T-cell (primary cell): Measurements from ENCODE around the gene B4GALT5. TPM values are rescaled to one million over a fixed set of nuclear protein-coding genes. Genes with fewer than 3 reads are reported as not detected.

ENCODE experiments used
- ATAC-seq, 4 experiments: fragments of 200-7000 bp in 3 of 4; fragments of 150-1000 bp in 1 of 4; cut with Tn5 transposase; replicated peaks in 1 of 4; 1 replicate in 3 of 4; 2 replicates in 1 of 4; pipeline ENCODE4 v1.10.0; 2021; ENCODE audit warnings: moderate library complexity in 3 of 4, mild to moderate bottlenecking in 2 of 4, moderate number of reproducible peaks in 1 of 4
- CTCF ChIA-PET, 2 donors: fragments of 300-600 bp; sonication (Branson Sonifier 250); formaldehyde crosslinking; loops; one replicate each; lab custom pipeline; 2022; ENCODE audit warnings: antibody characterized with exemption in 2 of 2; lab: Charles Lee
- POLR2A ChIA-PET, 2 donors: fragments of 300-600 bp; sonication (Branson Sonifier 250); formaldehyde crosslinking; loops; one replicate each; lab custom pipeline; 2022; ENCODE audit warnings: antibody characterized with exemption in 2 of 2; lab: Charles Lee
- DNase-seq, 35 experiments: peaks; one replicate each; pipeline versions ENCODE4 v3.0.0 to v3.0.0-alpha.2; 2013 to 2023
- H3K27ac ChIP-seq: one replicate; pipeline ENCODE4 v1.5.1; 2013; ENCODE audit warnings: low read length
- H3K27me3 ChIP-seq, 2 experiments: replicated peaks in 1 of 2; 1 replicate in 1 of 2; 2 replicates in 1 of 2; pipeline versions ENCODE4 v1.6.1 to v1.7.0; 2013; ENCODE audit warnings: low read length in 1 of 2, mixed read lengths in 1 of 2; ENCODE audit not compliant: control insufficient read depth in 2 of 2, insufficient read depth in 2 of 2; ENCODE audit errors: extremely low read depth in 1 of 2
- H3K36me3 ChIP-seq, 2 donors: 1 replicate in 1 of 2; 2 replicates in 1 of 2; pipeline versions ENCODE4 v1.6.1 to v1.7.0; 2013; ENCODE audit warnings: low read length in 1 of 2; ENCODE audit not compliant: control insufficient read depth in 2 of 2, insufficient read depth in 1 of 2; ENCODE audit errors: extremely low read depth in 1 of 2
- H3K4me1 ChIP-seq, 2 experiments: 1 replicate in 1 of 2; 2 replicates in 1 of 2; pipeline versions ENCODE4 v1.6.1 to v1.7.0; 2013; ENCODE audit warnings: low read length in 2 of 2, mixed read lengths in 1 of 2; ENCODE audit not compliant: insufficient read depth in 2 of 2, control insufficient read depth in 1 of 2; ENCODE audit errors: extremely low read depth in 1 of 2
- H3K4me3 ChIP-seq, 2 donors: 1 replicate in 1 of 2; 2 replicates in 1 of 2; pipeline versions ENCODE4 v1.5.1 to v1.7.0; 2013; ENCODE audit warnings: mild to moderate bottlenecking in 2 of 2, low read length in 1 of 2, moderate library complexity in 1 of 2; ENCODE audit not compliant: control insufficient read depth in 1 of 2; ENCODE audit errors: extremely low read depth in 1 of 2
- H3K9me3 ChIP-seq: 2 replicates; pipeline ENCODE4 v1.7.0; 2013
- H3K27ac Mint-ChIP-seq, 2 donors: one replicate each; pipeline ENCODE4 v1.8.0; 2020 to 2021; ENCODE audit warnings: mild to moderate bottlenecking in 2 of 2, mixed read lengths in 2 of 2
- H3K27me3 Mint-ChIP-seq, 2 donors: one replicate each; pipeline ENCODE4 v1.8.0; 2021 to 2022; ENCODE audit warnings: mixed read lengths in 2 of 2
- H3K36me3 Mint-ChIP-seq: one replicate; pipeline ENCODE4 v1.8.0; 2021; ENCODE audit warnings: mixed read lengths
- H3K4me1 Mint-ChIP-seq, 3 donors: one replicate each; pipeline ENCODE4 v1.8.0; 2020 to 2022; ENCODE audit warnings: mixed read lengths in 3 of 3, mild to moderate bottlenecking in 1 of 3
- H3K4me3 Mint-ChIP-seq, 3 donors: one replicate each; pipeline ENCODE4 v1.8.0; 2020 to 2022; ENCODE audit warnings: mild to moderate bottlenecking in 3 of 3, mixed read lengths in 3 of 3, moderate library complexity in 3 of 3
- H3K9me3 Mint-ChIP-seq, 3 donors: one replicate each; pipeline ENCODE4 v1.8.0; 2020 to 2022; ENCODE audit warnings: mixed read lengths in 3 of 3
- WGBS: methylation state at CpG from one replicate; pipeline ENCODE4 v1.1.5; 2013; ENCODE audit warnings: missing lambda C conversion rate; ENCODE audit not compliant: insufficient coverage; 5-methylcytosine and 5-hydroxymethylcytosine counted together
- total RNA-seq, 35 experiments: library from RNA in 6 of 35; stranded (reverse) in 6 of 35; fragments of 120-200 nt in 1 of 35; gene quantifications; one replicate each; pipeline versions ENCODE4 v1.2.1 to v1.2.4 and lab custom pipeline; 2013 to 2026

The B4GALT5 gene
- total RNA-seq, 5 donors from 2014 or later (not counting 1 experiment from before 2014, with no cell fraction given): 4.6 to 11.9 (median 9.2) TPM

DNA sequence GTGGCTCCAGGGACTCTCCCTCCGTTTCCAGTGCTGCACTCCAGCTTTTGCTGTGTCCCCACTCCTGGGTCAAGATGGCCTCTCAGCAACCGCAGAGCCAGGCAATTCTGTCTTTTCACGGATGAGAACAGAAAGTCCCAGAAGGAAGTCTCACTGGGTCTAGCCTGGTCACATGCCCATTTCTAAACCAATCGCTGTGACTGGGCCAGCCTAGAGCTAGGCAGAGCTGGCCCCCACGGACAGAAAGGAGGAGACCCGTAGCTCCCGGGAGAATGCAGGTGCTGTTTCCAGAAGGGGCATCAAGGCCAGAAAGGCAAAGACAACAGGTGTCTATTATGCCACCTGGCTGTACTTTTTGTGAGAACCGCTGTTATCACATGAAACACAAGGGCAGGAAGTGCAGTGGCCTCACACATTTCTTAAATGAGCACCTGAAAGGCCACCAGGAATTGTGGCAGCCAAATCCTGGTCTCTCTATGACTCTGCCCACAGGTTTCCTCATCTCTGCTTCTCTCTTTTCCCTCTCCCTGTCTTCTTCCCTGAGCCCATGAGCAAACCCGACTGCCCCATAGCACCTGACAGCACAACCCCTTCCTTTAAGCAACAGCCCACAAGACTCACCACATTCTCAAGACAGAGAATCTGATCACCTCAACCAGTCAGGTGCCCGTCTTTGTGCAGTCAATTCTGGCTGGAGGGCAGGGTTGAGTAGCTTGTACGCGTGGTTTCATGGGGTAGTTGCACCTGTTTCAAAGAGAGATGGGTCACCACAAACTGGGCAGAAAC is 37.1 kb upstream of the B4GALT5 start:
- POLR2A ChIA-PET: no interaction called here
- ATAC-seq: peak in 2 of 4 experiments; percentile 33 to 35
- Mint-ChIP-seq H3K36me3 (no peaks in the 10 kb centered on the region), H3K9me3 (no peaks in the 10 kb centered on the region), H3K4me1 (peaks cover 6 to 10% (median 9%) of the 10 kb centered on the region in 3 donors), H3K4me3 (no peak overlapping the region), H3K27me3 (peaks cover 9 to 27% of the 10 kb centered on the region in 2 donors), H3K27ac (peak overlapping the region in 1 of 2 donors; percentile 3)
- H3K4me1 ChIP-seq: peaks cover 0 to 10% of the 10 kb centered on the region in 2 experiments
- peak in 2 of 35 experiments; percentile 1 to 12 for DNase-seq
- CTCF ChIA-PET: no interaction called here
- 65% methylated on average over 11 of the region's 12 CpGs for WGBS
- H3K9me3 ChIP-seq: no peaks in the 10 kb centered on the region
- H3K36me3 ChIP-seq: no peaks in the 10 kb centered on the region
- no peak overlapping the region for H3K4me3 ChIP-seq
- no peak overlapping the region for H3K27ac ChIP-seq
- H3K27me3 ChIP-seq: peaks cover 0 to 26% of the 10 kb centered on the region in 2 experiments

DNA sequence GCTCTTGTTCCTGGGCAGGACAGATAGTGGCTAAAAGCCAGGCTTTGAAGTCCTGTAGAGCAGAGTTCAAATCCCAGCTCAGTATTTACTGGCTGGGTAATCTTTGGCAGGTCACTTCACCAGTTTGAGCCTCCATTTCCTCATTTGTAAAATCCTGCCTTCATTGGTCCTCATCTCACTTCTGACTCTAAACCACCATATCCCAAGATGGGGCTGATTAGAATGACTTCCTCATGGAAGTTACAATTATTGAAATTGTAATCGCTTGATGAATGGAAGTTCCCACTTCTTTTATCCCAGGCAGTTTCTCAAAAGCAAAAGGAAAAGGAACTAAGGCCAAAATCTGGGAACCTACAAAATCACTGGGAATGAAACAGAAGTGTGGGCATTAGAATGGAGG is 35.9 kb upstream of the B4GALT5 start:
- ATAC-seq: no peak
- ChIA-PET CTCF (no interaction called here), POLR2A (no interaction called here)
- peaks cover 0 to 10% of the 10 kb centered on the region in 2 experiments for H3K4me1 ChIP-seq
- H3K27ac ChIP-seq: no peak overlapping the region
- no peak for DNase-seq
- WGBS: no CpG with 5 or more reads among the region's 1 CpG
- Mint-ChIP-seq H3K27me3 (peaks cover 6 to 30% of the 10 kb centered on the region in 2 donors), H3K4me3 (no peak overlapping the region), H3K9me3 (no peaks in the 10 kb centered on the region), H3K4me1 (peaks cover 6 to 10% (median 9%) of the 10 kb centered on the region in 3 donors), H3K36me3 (no peaks in the 10 kb centered on the region), H3K27ac (no peak overlapping the region)
- H3K36me3 ChIP-seq: no peaks in the 10 kb centered on the region
- peaks cover 0 to 20% of the 10 kb centered on the region in 2 experiments for H3K27me3 ChIP-seq
- no peaks in the 10 kb centered on the region for H3K9me3 ChIP-seq
- no peak overlapping the region for H3K4me3 ChIP-seq

DNA sequence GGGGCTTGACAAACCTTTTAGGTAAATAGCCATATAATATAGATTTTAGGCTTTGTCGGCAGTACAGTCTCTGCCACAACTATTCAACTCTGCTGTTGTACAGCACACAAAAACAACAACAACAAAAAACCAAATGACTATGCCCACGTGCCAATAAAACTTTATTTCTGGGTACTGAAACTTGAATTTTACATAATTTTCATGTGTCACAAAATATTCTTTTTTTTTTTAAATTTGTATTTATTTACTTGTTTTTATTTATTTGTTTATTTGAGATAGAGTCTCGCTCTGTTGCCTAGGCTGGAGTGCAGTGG is 34.8 kb upstream of the B4GALT5 start:
- H3K36me3 Mint-ChIP-seq: no peaks in the 10 kb centered on the region
- Histone ChIP-seq H3K4me1 (peaks cover 0 to 10% of the 10 kb centered on the region in 2 experiments), H3K36me3 (no peaks in the 10 kb centered on the region), H3K4me3 (no peak overlapping the region), H3K27ac (no peak overlapping the region), H3K27me3 (peaks cover 0 to 12% of the 10 kb centered on the region in 2 experiments), H3K9me3 (no peaks in the 10 kb centered on the region)
- H3K9me3 Mint-ChIP-seq: no peaks in the 10 kb centered on the region
- H3K27me3 Mint-ChIP-seq: peaks cover 3 to 22% of the 10 kb centered on the region in 2 donors
- ChIA-PET POLR2A (interaction anchor here in 1 of 2 donors (0.6 kb wide), 1 partner anchor 42 kb away, joined by 5 read pairs; no protein-coding TSS in a partner anchor), CTCF (no interaction called here)
- no peak for DNase-seq
- no peak overlapping the region for H3K4me3 Mint-ChIP-seq
- WGBS: no CpG with 5 or more reads among the region's 3 CpGs
- no peak for ATAC-seq
- H3K27ac Mint-ChIP-seq: no peak overlapping the region
- H3K4me1 Mint-ChIP-seq: peaks cover 6 to 10% (median 9%) of the 10 kb centered on the region in 3 donors

DNA sequence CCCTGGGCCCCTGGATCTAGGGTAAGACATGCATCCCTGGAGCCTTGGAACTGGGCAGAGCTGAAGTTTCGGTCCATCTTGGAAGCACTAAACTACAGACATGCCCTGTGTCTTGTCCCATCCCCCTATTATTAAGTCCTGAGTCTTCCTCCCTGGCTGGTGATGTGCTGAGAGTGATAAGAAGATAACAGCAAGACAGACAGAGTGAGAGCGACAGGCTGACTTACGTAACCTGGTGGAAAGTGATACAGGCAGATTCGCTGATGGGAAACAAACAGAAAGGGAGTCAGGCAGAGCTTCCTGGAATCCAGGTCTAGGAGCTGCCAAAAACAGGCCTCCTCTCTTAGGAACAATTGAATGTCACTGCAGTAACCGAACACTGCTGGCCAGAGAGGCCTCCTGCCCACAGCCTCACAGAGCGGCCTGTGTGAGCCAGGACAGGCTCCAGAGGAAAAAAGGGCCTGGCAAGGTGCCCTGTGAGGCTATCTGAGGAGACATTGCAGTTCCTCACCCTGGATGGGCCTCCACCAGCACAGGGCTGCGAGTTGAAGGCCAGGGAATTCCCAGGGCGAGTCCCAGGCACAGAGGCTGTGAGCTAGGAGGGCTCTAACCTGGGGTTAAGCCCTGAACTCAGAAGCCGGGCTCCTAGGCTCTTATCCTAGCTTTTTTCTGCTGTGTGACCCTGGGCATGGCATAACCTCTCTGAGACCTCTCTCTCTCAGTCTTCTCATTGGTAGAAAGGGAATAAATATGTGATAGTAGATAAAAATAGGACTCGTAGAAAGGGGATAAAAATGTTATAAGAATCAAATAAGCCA is 34.2 kb upstream of the B4GALT5 start:
- DNase-seq: no peak
- Histone ChIP-seq H3K27ac (no peak overlapping the region), H3K36me3 (no peaks in the 10 kb centered on the region), H3K27me3 (peaks cover 0 to 16% of the 10 kb centered on the region in 2 experiments), H3K4me3 (no peak overlapping the region), H3K4me1 (peaks cover 0 to 10% of the 10 kb centered on the region in 2 experiments), H3K9me3 (no peaks in the 10 kb centered on the region)
- ChIA-PET CTCF (no interaction called here), POLR2A (no interaction called here)
- peaks cover 5 to 16% of the 10 kb centered on the region in 2 donors for H3K27me3 Mint-ChIP-seq
- no peak overlapping the region for H3K27ac Mint-ChIP-seq
- H3K4me3 Mint-ChIP-seq: no peak overlapping the region
- no peaks in the 10 kb centered on the region for H3K36me3 Mint-ChIP-seq
- WGBS: 82% methylated on average over 8 of the region's 10 CpGs
- H3K9me3 Mint-ChIP-seq: no peaks in the 10 kb centered on the region
- H3K4me1 Mint-ChIP-seq: peaks cover 6 to 10% (median 9%) of the 10 kb centered on the region in 3 donors
- no peak for ATAC-seq

DNA sequence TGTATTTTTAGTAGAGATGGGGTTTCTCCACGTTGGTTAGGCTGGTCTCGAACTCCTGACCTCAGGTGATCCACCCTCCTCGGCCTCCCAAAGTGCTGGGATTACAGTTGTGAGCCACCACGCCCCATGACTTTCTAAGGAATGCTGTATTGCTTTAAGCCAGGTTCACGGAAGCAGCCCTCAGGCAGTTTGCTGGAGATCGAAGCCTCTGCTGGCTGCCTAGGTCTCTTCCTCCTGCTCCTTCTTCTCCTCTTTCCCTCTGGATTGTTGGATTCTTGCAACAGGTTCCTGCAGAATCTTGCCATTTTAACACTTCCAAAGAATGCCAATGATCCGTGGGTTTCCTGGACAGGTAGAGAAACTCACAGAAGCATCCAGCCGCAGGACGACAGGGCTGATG is 29.3 kb upstream of the B4GALT5 start:
- ATAC-seq: no peak
- Histone ChIP-seq H3K36me3 (no peaks in the 10 kb centered on the region), H3K9me3 (no peaks in the 10 kb centered on the region), H3K27me3 (peaks cover 0 to 19% of the 10 kb centered on the region in 2 experiments), H3K4me1 (no peaks in the 10 kb centered on the region), H3K4me3 (no peak overlapping the region), H3K27ac (no peak overlapping the region)
- ChIA-PET POLR2A (no interaction called here), CTCF (no interaction called here)
- Mint-ChIP-seq H3K9me3 (no peaks in the 10 kb centered on the region), H3K4me3 (no peak overlapping the region), H3K4me1 (no peaks in the 10 kb centered on the region), H3K36me3 (no peaks in the 10 kb centered on the region), H3K27me3 (peaks cover 2 to 9% of the 10 kb centered on the region in 2 donors), H3K27ac (no peak overlapping the region)
- DNase-seq: no peak
- 89% methylated on average over 6 of the region's 9 CpGs for WGBS

DNA sequence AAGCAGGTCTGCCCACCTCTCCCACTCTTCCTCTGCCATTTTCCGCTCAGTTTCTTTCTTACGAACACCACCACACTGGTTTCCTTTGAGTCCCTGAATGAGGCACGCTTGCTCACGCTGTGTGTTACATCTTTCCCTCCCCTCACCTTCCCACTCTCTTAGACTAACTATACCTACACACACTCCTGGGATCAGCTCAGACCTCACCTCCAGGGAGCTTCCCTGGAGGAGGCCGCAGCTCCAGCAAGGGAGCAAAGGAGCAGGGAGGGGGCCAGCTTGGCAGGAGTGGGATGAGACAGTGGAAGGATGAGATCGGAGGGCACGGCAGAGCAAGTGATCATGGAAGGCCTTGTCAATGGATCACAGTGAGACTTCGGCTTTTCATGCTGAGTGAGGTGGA is 28.3 kb upstream of the B4GALT5 start:
- POLR2A ChIA-PET: interaction anchor here in 1 of 2 donors (0.6 kb wide), 1 partner anchor 74 kb away, joined by 3 read pairs; no protein-coding TSS in a partner anchor
- no peaks in the 10 kb centered on the region for H3K36me3 Mint-ChIP-seq
- no peak overlapping the region for H3K4me3 ChIP-seq
- CTCF ChIA-PET: no interaction called here
- WGBS: 87% methylated on average over 6 of the region's 8 CpGs
- no peak overlapping the region for H3K4me3 Mint-ChIP-seq
- H3K4me1 Mint-ChIP-seq: no peaks in the 10 kb centered on the region
- H3K27me3 Mint-ChIP-seq: peaks cover 2 to 9% of the 10 kb centered on the region in 2 donors
- no peaks in the 10 kb centered on the region for H3K36me3 ChIP-seq
- H3K9me3 Mint-ChIP-seq: no peaks in the 10 kb centered on the region
- ATAC-seq: no peak
- no peak overlapping the region for H3K27ac Mint-ChIP-seq
- DNase-seq: no peak
- no peaks in the 10 kb centered on the region for H3K9me3 ChIP-seq
- H3K4me1 ChIP-seq: no peaks in the 10 kb centered on the region
- no peak overlapping the region for H3K27ac ChIP-seq
- H3K27me3 ChIP-seq: peaks cover 0 to 16% of the 10 kb centered on the region in 2 experiments
